Retina (tissue), 1 donor: ENCODE results near the gene F3.
"Not testable (repeated sequence)": the region's sequence is repeated elsewhere in the genome, so short reads cannot be mapped to it uniquely, and the experiment has no call there.

Experiments
- DNase-seq: peaks from one replicate; pipeline ENCODE4 v3.0.0-alpha.2; 2016

Gene F3

DNA sequence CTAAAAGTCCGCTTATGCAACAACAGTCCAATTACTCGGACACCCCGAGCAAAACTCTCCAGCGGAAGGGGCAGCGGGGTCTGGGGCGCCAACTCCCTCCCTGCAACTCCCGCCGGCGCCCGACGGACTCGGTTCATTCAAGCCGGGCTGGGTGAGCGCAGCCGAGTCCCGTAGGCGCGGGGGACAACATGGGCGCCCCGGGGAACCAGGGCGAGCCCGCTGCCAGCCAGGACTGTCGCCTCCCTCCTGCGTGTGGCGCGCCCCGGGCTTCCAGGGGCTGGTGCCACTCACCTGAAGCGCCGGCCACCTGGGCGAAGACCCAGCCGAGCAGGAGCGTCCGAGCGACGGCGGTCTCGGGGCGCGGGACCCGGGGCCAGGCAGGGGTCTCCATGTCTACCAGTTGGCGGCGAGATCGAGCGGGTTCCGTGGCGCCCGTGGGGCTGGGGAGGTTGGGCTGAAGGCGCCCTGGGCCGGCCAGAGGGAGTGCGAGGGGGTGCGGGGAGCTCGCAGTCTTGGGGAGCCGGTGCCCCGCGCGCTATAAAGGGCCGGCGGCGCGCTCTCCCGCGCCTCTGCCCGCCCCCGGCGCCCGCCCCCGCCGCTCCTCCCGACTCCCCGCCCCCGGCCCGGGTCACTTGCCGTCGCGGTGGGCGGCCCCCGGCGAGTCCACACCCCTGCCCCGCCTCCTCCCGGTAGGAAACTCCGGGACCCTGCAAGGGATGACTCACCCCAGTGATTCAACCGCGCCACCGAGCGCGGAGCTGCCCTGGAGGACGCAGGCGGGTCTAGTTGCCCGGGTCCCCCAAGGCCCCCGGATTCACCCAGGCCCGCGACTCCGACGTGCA lies at the start of gene F3:
TSS of gene F3 (minus strand) at position 514 of the 842 bp plus-strand sequence. CDS start at position 391, 123 bp downstream.
- peak; percentile 80 for DNase-seq

DNA sequence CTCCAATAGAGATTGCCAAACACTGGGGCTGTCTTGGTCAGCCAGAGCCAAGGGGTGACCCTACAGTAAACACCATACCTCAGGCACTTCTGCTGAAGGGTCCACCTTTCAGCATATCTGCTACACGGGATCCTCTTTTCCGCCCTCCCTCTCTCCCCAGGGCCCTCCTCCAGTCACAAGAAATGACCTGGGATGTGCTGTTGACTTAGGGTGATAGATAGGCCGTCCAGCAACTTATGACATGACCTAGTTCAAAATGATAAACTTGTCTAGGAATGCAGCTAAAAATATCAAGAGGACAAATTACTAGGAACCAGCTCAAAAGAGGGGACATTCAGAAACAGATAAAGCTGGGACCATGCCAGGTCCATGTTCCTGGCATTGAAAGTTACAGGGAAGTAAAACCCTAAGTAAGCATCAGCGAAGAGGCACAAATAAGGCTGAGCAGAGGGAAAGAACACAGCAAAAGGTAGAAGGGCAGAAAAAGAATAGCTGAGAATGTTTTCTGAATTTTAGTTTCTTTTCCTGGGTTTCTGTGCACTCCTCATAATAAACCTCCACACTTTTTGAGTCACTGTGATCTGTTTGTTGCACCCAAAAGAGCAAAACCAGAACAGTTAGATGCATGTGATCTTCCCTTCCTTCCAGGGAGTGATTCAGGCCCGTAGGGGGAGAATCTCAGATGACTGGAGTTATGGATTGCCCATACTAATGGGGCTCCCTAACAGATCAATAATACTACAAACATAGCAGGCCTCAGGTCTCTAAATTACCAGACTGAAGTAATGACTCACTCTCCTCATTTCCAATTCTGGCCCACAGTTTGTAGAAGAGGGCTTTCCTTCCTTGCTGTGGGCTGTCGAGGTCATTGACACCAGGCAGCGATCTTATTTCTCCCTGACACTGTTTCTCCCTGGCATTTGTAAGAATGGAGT lies 48.9 kb upstream of the F3 start:
- no peak for DNase-seq

GRCh38 chr1:94589728-94590127 lies 48.2 kb upstream of the F3 start:
- no peak for DNase-seq

DNA sequence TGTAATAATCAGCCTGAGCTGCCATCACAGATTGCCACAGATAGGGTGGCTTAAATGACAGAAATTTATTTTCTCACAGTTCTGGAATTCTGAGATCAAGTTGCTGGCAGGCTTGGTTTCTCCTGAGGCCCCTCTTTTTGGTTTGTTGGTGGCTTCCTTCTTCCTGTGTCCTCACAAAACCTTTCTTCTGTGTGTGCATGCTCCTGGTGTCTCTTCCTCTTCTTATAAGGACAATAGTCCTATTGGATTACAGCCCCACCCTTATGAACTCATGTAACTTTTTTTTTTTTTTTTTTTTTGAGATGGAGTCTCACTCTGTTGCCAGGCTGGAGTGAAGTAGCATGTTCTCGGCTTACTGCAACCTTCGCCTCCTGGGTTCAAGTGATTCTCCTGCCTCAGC lies 41.0 kb upstream of the F3 start:
- DNase-seq, result no peak

DNA sequence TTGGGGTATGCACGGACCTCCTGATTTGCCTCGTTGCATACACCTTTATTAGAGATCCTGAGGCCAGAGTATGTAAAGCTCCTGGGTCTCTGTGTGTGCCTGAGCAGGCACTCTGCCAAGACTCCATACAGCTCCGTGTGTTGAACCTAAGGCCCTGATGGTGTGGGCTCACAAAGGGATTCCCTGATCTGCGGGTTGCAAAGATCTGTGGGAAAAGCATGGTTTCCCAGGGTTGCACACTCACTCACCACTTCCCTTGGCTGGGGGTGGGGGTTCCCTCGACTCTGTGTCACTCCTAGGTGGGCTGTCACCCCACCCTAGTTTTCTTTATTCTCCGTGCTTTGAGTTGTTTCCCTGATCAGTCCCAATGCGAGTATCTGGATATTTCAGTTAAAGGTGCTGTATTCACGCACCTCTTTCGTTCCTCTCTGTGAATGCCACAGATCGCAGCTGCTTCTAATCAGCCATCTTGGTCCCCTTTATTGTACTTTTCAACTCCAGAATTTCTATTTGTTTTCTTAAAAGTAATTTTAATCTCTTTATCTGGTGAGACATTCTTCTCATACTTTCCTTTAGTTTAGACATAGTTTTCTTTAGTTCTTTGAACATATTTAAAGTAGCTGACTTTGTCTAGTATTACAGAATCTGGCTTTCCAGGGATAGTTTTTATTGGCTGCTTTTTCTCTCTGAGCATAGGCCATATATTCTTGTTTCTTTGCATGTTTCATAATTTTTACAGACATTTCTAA lies 39.0 kb upstream of the F3 start:
- no peak for DNase-seq

GRCh38 chr1:94579876-94580294 lies 38.3 kb upstream of the F3 start:
- DNase-seq, result no peak

DNA sequence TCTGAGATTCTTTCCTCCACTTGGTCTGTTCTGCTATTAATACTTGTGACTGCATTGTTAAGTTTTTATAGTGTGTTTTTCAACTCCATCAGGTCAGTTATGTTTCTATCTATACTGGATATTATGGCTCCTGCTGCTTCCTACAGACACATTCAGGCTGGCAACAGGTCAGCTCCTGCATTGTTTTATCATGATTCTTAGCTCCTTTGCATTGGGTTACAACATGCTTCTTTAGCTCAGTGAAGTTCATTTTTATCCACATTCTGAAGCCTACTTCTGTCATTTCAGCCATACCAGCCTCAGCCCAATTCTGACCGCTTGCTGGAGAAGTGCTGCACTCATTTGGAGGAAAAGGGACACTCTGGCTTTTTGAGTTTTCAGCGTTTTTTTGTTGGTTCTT lies 37.3 kb upstream of the F3 start:
- DNase-seq, result no peak

GRCh38 chr1:94573917-94574316 lies 32.4 kb upstream of the F3 start:
- DNase-seq, result not testable (repeated sequence)

DNA sequence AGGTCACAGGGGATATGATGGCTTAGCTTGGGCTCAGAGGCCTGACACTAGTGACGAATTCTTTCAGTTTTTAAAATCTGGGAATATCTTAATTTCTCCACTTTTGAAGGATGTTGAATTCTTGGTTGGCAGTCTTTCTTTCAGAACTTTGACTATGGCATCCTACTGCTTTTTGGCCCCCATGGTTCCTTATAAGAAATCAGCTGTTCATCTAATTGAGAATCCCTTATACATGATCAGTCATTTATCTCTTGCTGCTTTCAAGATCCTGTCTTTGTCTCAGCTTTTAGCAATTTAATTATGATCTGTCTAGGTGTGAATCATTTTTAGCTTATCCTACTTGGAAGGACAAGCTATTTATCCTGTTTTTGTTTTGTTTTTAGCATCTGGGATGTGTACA lies 31.2 kb upstream of the F3 start:
- DNase-seq, result no peak

- not testable (repeated sequence) for DNase-seq
Measured at GRCh38 chr1:94570965-94571364, 29.4 kb upstream of the F3 start.

DNA sequence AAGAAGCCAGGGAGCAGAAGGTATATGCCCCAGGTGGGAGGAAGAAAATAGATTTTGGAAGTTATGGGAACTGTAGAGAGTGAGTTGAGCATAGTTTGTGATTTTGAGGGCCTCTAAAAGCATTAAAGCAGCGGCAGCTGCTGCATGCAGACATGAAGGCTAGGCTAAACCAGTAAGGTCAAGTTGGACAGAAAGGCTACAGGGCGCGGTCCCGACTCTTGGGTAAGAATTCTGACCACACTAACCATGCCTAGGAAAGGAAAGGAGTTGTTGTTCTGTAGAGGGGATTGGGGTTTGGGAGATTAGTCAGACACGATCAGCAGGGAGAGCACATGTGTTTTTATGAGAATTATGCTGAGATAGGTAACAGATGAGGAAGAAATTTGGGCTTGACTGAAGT lies 27.2 kb upstream of the F3 start:
- not testable (repeated sequence) for DNase-seq

DNA sequence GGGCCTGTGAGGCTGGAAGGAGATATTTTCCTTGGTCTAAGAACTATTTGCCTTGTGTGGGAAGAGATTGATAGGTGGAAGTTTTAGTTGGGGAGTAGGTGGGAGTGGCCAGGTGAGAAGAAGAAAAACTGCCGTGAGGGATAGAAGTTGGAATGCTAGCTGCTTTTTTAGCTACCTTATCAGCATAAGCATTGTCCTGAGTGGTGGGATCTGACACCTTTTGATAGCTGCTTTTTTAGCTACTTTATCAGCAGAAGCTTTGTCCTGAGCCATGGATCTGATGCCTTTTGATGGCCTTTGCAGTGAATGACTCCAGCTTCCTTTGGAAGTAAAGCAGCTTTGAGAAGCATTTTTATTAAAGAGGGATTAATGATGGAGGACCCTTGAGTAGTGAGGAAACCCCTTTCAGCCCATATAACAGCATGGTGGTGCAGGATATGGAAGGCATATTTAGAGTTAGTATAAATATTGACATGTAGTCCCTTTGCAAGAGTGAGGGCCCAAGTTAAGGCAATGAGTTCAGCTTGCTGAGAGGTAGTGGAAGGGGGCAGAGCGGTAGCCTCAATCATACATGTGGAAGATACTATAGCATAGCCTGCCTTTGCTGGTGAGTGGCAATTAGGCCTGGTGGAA lies 26.5 kb upstream of the F3 start:
- not testable (repeated sequence) for DNase-seq

DNA sequence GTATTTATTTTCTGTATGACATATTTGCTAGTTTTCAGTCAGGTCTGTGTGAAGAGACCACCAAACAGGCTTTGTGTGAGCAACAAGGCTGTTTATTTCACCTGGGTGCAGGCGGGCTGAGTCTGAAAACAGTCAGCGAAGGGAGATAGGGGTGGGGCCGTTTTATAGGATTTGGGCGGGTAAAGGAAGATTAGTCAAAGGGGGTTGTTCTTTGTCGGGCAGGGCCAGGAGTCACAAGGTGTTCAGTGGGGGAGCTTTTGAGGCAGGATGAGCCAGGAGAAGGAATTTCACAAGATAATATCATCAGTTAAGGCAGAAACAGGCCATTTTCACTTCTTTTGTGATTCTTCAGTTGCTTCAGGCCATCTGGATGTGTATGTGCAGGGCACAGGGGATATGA lies 24.9 kb upstream of the F3 start:
- not testable (repeated sequence) for DNase-seq

GRCh38 chr1:94565901-94566300 lies 24.3 kb upstream of the F3 start:
- no peak for DNase-seq

- DNase-seq, result no peak
Measured at GRCh38 chr1:94562519-94563260, 21.1 kb upstream of the F3 start.

DNA sequence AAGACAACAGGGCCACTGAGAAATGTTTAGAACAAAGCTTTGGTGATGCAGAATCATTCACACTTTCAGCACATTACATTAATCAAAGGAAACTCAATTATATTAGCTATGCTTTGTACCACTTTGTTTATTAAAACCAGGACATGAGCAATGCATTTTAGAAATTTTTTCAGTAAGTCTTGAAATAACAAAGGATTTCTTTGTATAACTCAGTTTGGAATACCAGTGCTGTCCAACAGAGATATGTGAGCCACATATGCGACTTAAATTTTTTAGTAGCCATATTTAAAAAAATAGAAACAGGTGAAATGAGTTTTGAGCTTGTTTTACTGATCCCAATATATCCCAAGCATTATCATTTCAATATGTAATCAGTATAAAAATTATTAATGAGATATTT lies 18.8 kb upstream of the F3 start:
- no peak for DNase-seq

GRCh38 chr1:94559921-94560320 lies 18.4 kb upstream of the F3 start:
- DNase-seq, result no peak

DNA sequence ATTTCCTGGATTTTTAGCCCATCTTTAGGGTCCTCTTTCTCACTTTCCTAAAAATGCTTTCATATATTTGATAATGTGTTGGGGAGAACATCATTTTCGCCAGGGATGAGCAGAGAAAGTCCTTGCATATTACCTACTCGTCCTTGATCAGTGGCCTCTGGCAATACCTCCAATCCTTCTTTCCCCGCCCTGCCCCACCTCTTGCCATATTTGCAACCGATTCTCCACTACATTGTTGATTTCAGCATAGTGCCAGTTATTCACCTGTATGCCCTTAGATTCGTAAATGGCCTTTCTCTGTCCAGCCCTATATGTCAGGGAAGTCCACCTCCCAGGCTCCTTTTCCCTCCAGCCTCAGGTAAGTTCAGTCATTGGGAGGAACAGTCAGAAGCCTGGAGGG lies 13.5 kb upstream of the F3 start:
- no peak for DNase-seq

GRCh38 chr1:94554580-94554979 lies 13.0 kb upstream of the F3 start:
- no peak for DNase-seq

DNA sequence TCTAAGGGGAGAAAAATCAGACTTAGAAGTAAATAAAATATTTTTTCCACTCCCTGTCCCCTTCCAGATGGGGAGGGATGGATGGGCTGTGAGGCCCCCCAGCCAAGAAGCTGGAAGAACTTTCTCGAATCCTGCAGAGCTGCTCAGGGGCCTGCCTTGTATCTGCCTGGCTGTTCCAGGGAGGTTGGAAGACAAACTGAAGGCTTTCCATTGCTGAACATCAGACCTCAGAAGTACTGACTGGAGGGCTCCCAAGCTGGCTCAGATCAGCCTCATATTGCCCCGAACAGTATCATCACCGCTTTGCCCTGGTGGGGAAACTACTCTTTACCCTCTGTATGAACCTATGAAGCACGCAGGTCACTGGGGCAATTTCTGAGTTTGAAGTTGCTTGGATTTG lies 12.4 kb upstream of the F3 start:
- DNase-seq, result no peak

DNA sequence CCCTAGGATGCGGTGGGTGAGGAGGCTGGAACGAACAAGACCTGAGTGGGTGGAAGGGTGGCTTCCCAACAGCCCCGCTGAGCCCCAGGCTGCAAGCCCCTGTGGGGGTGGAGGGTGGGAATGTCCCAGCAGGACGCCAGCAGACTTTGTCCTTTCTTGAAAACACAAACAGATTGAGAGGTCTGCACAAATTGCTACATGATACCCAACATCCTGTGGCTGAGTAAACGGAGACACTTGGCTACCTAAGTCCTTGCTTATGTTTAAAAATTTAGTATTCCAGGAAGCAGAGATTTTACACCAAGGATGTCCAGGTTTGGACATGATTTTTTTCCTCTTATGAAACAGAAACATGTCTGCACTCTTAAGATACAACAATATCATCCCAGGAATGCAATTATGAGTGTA lies 11.8 kb upstream of the F3 start:
- no peak for DNase-seq

DNA sequence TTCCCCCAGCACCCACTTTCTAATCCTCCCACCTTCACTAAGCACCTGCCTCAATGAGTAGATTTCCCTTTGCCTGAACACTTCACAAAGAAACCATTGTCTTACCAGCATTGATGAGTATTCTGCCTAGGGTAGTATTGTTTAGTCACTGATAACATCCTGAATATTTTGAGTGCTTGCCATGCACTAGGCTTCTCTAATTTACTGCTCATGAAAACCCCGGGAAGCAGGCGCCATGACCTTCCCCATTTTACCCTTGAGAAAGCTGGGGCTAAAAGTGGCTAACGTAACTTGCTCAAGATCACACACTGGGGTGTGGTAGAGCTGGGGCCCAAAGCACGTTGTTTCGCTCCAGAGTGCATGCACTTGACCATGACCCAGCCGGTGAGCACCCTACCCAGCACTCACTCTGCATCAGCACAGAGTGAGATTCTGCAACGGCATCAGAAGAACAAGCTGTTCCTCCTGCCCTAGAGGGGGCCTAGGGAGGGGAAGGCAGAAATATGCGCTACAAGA lies 10.6 kb upstream of the F3 start:
- no peak for DNase-seq
